HL-60 (cell line): ENCODE data around the gene SORCS2.

ENCODE experiments used
- DNase-seq, 2 experiments: peaks; one replicate each; pipeline ENCODE4 v3.0.0-alpha.2; 2010 to 2020; ENCODE audit warnings: low read depth in 1 of 2, low spot score in 1 of 2
- H3K27ac ChIP-seq: fragments of 250-450 bp; sonication (Bioruptor Pico); replicated peaks from 2 replicates; pipeline ENCODE4 v1.5.1; 2020; ENCODE audit warnings: mild to moderate bottlenecking, moderate library complexity
- H3K27me3 ChIP-seq: fragments of 250-450 bp; sonication (Bioruptor Pico); 2 replicates; pipeline ENCODE4 v1.5.1; 2021; ENCODE audit warnings: mild to moderate bottlenecking, moderate library complexity; ENCODE audit not compliant: insufficient read depth, poor library complexity, severe bottlenecking
- H3K4me3 ChIP-seq: replicated peaks from 2 replicates; pipeline ENCODE4 v1.5.1; 2011; ENCODE audit warnings: mild to moderate bottlenecking, control low read depth, low read length; ENCODE audit not compliant: insufficient read depth
- CTCF ChIP-seq: IDR thresholded peaks from one replicate; pipeline ENCODE4 v1.5.1; 2011; ENCODE audit warnings: low read length, control low read depth, inconsistent platforms; ENCODE audit not compliant: insufficient read depth
- GABPA ChIP-seq: IDR thresholded peaks from 2 replicates; pipeline ENCODE4 v1.6.1; 2012; ENCODE audit warnings: low read depth
- POLR2AphosphoS5 ChIP-seq: IDR thresholded peaks from 2 replicates; pipeline ENCODE4 v1.6.1; 2012; ENCODE audit warnings: low read depth
- REST ChIP-seq: IDR thresholded peaks from 2 replicates; pipeline ENCODE4 v1.6.1; 2012; ENCODE audit warnings: low read depth; ENCODE audit not compliant: insufficient replicate concordance
- SPI1 ChIP-seq: IDR thresholded peaks from 2 replicates; pipeline ENCODE4 v1.6.1; 2012; ENCODE audit warnings: low read depth, mild to moderate bottlenecking, borderline replicate concordance

The SORCS2 gene

GRCh38 chr4:7549866-7550265 lies 357.5 kb downstream of the SORCS2 start:
- no peak overlapping the region for H3K4me3 ChIP-seq
- no peaks in the 10 kb centered on the region for H3K27me3 ChIP-seq
- DNase-seq, result no peak
- H3K27ac ChIP-seq, result no peak overlapping the region
- TF ChIP-seq SPI1 (no peak), GABPA (no peak), REST (no peak), POLR2AphosphoS5 (no peak), CTCF (no peak)

- no peak for DNase-seq
- no peak overlapping the region for H3K4me3 ChIP-seq
- H3K27ac ChIP-seq, result no peak overlapping the region
- H3K27me3 ChIP-seq, result no peaks in the 10 kb centered on the region
- TF ChIP-seq CTCF (no peak), GABPA (no peak), SPI1 (no peak), REST (no peak), POLR2AphosphoS5 (no peak)
These were observed 360.1 kb downstream of the SORCS2 start for GRCh38 chr4:7552466-7552865.

DNA sequence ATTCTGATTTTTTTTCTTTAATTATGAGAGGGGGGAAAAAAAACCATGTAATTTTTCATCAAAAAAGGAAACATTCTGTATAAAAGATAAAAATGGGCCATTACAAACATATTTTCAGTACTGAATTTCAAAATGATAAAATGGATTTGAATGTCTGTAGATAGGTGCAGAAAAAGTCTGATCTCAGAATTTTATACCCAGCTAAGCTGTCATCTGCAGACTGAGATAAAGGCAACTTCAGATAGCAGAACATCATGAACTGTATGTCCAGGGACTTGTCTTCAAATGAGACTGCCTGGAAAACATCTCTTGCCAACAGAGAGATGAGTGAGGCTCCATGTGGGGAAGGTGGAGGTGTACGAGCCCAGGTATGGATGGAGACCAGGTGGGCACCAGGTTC lies 360.9 kb downstream of the SORCS2 start:
- no peak overlapping the region for H3K27ac ChIP-seq
- no peak overlapping the region for H3K4me3 ChIP-seq
- TF ChIP-seq CTCF (no peak), REST (no peak), POLR2AphosphoS5 (no peak), SPI1 (no peak), GABPA (no peak)
- H3K27me3 ChIP-seq, result no peaks in the 10 kb centered on the region
- no peak for DNase-seq
